Measurements from ENCODE around the gene LMAN1L.

The LMAN1L gene

GRCh38 chr15:74812533-74812932 is at the start of gene LMAN1L:
Gene LMAN1L, plus strand, starts transcription at chr15:74812835. Its CDS starts 20 bp downstream, at chr15:74812855.
- DNase-seq, result no peak

- no peak for DNase-seq
Measured at GRCh38 chr15:74763416-74763815, 49.2 kb upstream of the LMAN1L start.

GRCh38 chr15:74767167-74768098 is 45.2 kb upstream of the LMAN1L start:
- no peak for DNase-seq

GRCh38 chr15:74768099-74768770 is 44.4 kb upstream of the LMAN1L start:
- DNase-seq, result peak; percentile 49

- peak; percentile 74 for DNase-seq
Measured at GRCh38 chr15:74768771-74769342, 43.8 kb upstream of the LMAN1L start.

- DNase-seq, result no peak
Measured at GRCh38 chr15:74769463-74770025, 43.1 kb upstream of the LMAN1L start.

- DNase-seq, result no peak
Measured at GRCh38 chr15:74770211-74770903, 42.3 kb upstream of the LMAN1L start.

GRCh38 chr15:74773329-74773728 is 39.3 kb upstream of the LMAN1L start:
- no peak for DNase-seq

- no peak for DNase-seq
Measured at GRCh38 chr15:74773731-74774252, 38.8 kb upstream of the LMAN1L start.

GRCh38 chr15:74775132-74775562 is 37.5 kb upstream of the LMAN1L start:
- no peak for DNase-seq

GRCh38 chr15:74775894-74776293 is 36.7 kb upstream of the LMAN1L start:
- DNase-seq, result no peak

GRCh38 chr15:74776821-74777768 is 35.5 kb upstream of the LMAN1L start:
- DNase-seq, result peak; percentile 85

GRCh38 chr15:74777769-74778598 is 34.7 kb upstream of the LMAN1L start:
- DNase-seq, result no peak

- no peak for DNase-seq
Measured at GRCh38 chr15:74778599-74778970, 34.0 kb upstream of the LMAN1L start.

- DNase-seq, result no peak
Measured at GRCh38 chr15:74779162-74779648, 33.4 kb upstream of the LMAN1L start.

GRCh38 chr15:74780523-74781430 is 31.9 kb upstream of the LMAN1L start:
- DNase-seq, result no peak

GRCh38 chr15:74781431-74782258 is 31.0 kb upstream of the LMAN1L start, which contains the start of gene CSK:
Gene CSK, plus strand, starts transcription at chr15:74782080. Its CDS starts 16,218 bp downstream, at chr15:74798298.
- DNase-seq, result peak; percentile 78

Data from OCI-M1 (cell line).